ENCODE data around the gene EGLN1. TPM values are rescaled to one million over a fixed set of nuclear protein-coding genes. Genes with fewer than 3 reads are reported as not detected.

Gene EGLN1
- total and polyA plus RNA-seq, 2 experiments from 2014 or later: 1.9 to 6.0 TPM

DNA sequence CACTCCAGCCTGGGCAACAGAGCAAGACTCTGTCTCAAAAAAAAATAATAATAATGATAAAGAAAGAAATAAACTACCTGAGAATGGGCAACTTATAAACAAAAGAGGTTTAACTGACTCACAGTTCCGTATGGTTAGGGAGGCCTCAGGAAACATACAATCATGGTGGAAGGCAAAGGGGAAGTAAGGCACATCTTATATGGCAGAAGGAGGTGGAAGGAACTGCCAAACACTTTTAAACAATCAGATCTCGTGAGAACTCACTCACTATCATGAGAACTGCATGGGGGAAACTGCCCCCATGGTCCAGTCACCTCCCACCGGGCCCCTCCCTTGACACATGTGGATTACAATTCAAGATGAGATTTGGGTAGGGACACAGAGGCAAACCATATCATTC, 6.3 kb upstream of the EGLN1 start (continued):
- no peak for TF ChIP-seq POLR2AphosphoS5 (IDR thresholded peaks at IDR 0.05; ENCODE audit: low read depth)
- no peak for TF ChIP-seq ZNF114 (CRISPR knock-in tag; IDR thresholded peaks at IDR 0.05)
- TF ChIP-seq EZH2phosphoT487 (IDR thresholded peaks at IDR 0.05; ENCODE audit: unreplicated experiment): no peak
- TF ChIP-seq CREB1 (CRISPR knock-in tag; IDR thresholded peaks at IDR 0.05; ENCODE audit: low read depth): no peak
- TF ChIP-seq JUNB (IDR thresholded peaks at IDR 0.05; ENCODE audit: unreplicated experiment): no peak
- TF ChIP-seq EZH2 (IDR thresholded peaks at IDR 0.05; ENCODE audit: low read depth, unreplicated experiment): no peak

- Histone ChIP-seq H3K4me2 (no peak overlapping the region), H3K79me2 (replicated peaks; ENCODE audit: insufficient read depth) (no peaks in the 10 kb centered on the region), H3K4me3 (no peak overlapping the region), H2AFZ (no peak overlapping the region), H3K4me1 (ENCODE audit: insufficient read depth) (peaks cover 12% of the 10 kb centered on the region), H3K27ac (ENCODE audit: low read depth) (no peak overlapping the region), H3K36me3 (ENCODE audit: insufficient read depth) (no peaks in the 10 kb centered on the region), H4K20me1 (replicated peaks; ENCODE audit: insufficient read depth) (no peaks in the 10 kb centered on the region), H3K27me3 (ENCODE audit: insufficient read depth) (peaks cover 60% of the 10 kb centered on the region), H3F3A (replicated peaks; ENCODE audit: low read depth) (0 out of 2 replicates have a peak, but pooled peaks cover 2% of the 10 kb centered on the region), H3K9me2 (ENCODE audit: insufficient read depth) (peaks cover 5% of the 10 kb centered on the region; the same call in 1 of the 2 replicates)
- Mint-ChIP-seq H3K4me3 (no peak overlapping the region), H3K36me3 (ENCODE audit: low read depth) (peaks cover 3% of the 10 kb centered on the region), H3K9me3 (peaks cover 3% of the 10 kb centered on the region; the same call in 2 of the 3 replicates), H3K27ac (no peak overlapping the region), H3K4me1 (peaks cover 15% of the 10 kb centered on the region), H3K27me3 (ENCODE audit: insufficient read depth, low read depth, poor library complexity) (peaks cover 12% of the 10 kb centered on the region)
- TF ChIP-seq ZNF331 (CRISPR knock-in tag; IDR thresholded peaks at IDR 0.05; ENCODE audit: low read depth) (no peak), REST (IDR thresholded peaks at IDR 0.05; ENCODE audit: unreplicated experiment) (no peak), STAT1 (IDR thresholded peaks at IDR 0.05; ENCODE audit: unreplicated experiment) (no peak), EZH2phosphoT487 (IDR thresholded peaks at IDR 0.05; ENCODE audit: unreplicated experiment) (no peak), CREB1 (CRISPR knock-in tag; IDR thresholded peaks at IDR 0.05; ENCODE audit: low read depth) (no peak), ETS1 (IDR thresholded peaks at IDR 0.05) (no peak), JUNB (IDR thresholded peaks at IDR 0.05; ENCODE audit: unreplicated experiment) (no peak), NANOG (IDR thresholded peaks at IDR 0.05; ENCODE audit: borderline replicate concordance) (no peak)
- TF ChIP-seq, protein P1, sequence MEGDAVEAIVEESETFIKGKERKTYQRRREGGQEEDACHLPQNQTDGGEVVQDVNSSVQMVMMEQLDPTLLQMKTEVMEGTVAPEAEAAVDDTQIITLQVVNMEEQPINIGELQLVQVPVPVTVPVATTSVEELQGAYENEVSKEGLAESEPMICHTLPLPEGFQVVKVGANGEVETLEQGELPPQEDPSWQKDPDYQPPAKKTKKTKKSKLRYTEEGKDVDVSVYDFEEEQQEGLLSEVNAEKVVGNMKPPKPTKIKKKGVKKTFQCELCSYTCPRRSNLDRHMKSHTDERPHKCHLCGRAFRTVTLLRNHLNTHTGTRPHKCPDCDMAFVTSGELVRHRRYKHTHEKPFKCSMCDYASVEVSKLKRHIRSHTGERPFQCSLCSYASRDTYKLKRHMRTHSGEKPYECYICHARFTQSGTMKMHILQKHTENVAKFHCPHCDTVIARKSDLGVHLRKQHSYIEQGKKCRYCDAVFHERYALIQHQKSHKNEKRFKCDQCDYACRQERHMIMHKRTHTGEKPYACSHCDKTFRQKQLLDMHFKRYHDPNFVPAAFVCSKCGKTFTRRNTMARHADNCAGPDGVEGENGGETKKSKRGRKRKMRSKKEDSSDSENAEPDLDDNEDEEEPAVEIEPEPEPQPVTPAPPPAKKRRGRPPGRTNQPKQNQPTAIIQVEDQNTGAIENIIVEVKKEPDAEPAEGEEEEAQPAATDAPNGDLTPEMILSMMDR (conservative IDR thresholded peaks at IDR 0.05; ENCODE audit: low read depth in 2 of 2): no peak
- DNase-seq (ENCODE audit: low spot score) (no peak), ATAC-seq (no peak)
These were observed 3.1 kb upstream of the EGLN1 start for GRCh38 chr1:231424950-231425805.
